Measurements from ENCODE around the gene CARHSP1.
"Not testable (repeated sequence)": the region's sequence is repeated elsewhere in the genome, so short reads cannot be mapped to it uniquely, and the experiment has no call there.

The CARHSP1 gene

GRCh38 chr16:8880839-8881510 lies 12.2 kb upstream of the CARHSP1 start:
- no peaks in the 10 kb centered on the region for H3K36me3 ChIP-seq (ENCODE audit: control insufficient read depth in 2 of 2, insufficient read depth in 1 of 2, low read length in 2 of 2)
- no peaks in the 10 kb centered on the region for H3K4me1 ChIP-seq (ENCODE audit: control insufficient read depth, insufficient read depth, low read length)
- H3K4me3 ChIP-seq (ENCODE audit: low read depth, low read length): no peak overlapping the region
- H3K27ac ChIP-seq (ENCODE audit: extremely low read depth, low read depth, low read length): no peak overlapping the region
- TF ChIP-seq ZNF138 (tag by site-specific recombination; IDR thresholded peaks at IDR 0.05; ENCODE audit: borderline replicate concordance): no peak
- TF ChIP-seq ZNF23 (tag by site-specific recombination; IDR thresholded peaks at IDR 0.05; ENCODE audit: borderline replicate concordance): no peak
- TF ChIP-seq ZNF629 (tag by site-specific recombination; IDR thresholded peaks at IDR 0.05): no peak
- TF ChIP-seq ZBTB20 (tag by site-specific recombination; IDR thresholded peaks at IDR 0.05): no peak
- TF ChIP-seq ZNF121 (tag by site-specific recombination; IDR thresholded peaks at IDR 0.05): peak; percentile 86
- TF ChIP-seq GLIS2 (tag by site-specific recombination; IDR thresholded peaks at IDR 0.05): no peak
- no peak for TF ChIP-seq EGR2 (tag by site-specific recombination; IDR thresholded peaks at IDR 0.05; ENCODE audit: low read depth)
- H3K9me3 ChIP-seq (ENCODE audit: control insufficient read depth, insufficient read depth, low read depth, low read length): no peaks in the 10 kb centered on the region
- CTCF ChIA-PET: interaction anchor here (0.6 to 3.4 kb wide), 23 partner anchors 9 to 308 kb away, joined by 3 to 30 read pairs (median 4); partner anchors contain the start of genes CARHSP1, PMM2 and TMEM186
- POLR2A ChIA-PET: interaction anchor here (2.4 kb wide), 1 partner anchor 12 kb away, joined by 18 read pairs; the partner anchor contains the start of gene CARHSP1

GRCh38 chr16:8878523-8878911 lies 9.7 kb upstream of the CARHSP1 start:
- no peaks in the 10 kb centered on the region for H3K9me3 ChIP-seq (ENCODE audit: control insufficient read depth, insufficient read depth, low read depth, low read length)
- no peak overlapping the region for H3K27ac ChIP-seq (ENCODE audit: extremely low read depth, low read depth, low read length)
- H3K36me3 ChIP-seq (ENCODE audit: control insufficient read depth in 2 of 2, insufficient read depth in 1 of 2, low read length in 2 of 2): no peaks in the 10 kb centered on the region
- CTCF ChIA-PET: interaction anchor here (0.6 to 3.2 kb wide), 7 partner anchors 15 to 367 kb away, joined by 3 to 28 read pairs (median 3); no protein-coding TSS in a partner anchor
- TF ChIP-seq ZEB2 (tag by site-specific recombination; IDR thresholded peaks at IDR 0.05): 0 out of 2 replicates have a peak, but pooled peaks have one; percentile 22
- 0 out of 2 replicates have a peak, but pooled peaks have one; percentile 21 for TF ChIP-seq ZNF629 (tag by site-specific recombination; IDR thresholded peaks at IDR 0.05)
- TF ChIP-seq PBX3 (CRISPR knock-in tag; IDR thresholded peaks at IDR 0.05): no peak
- no peak for TF ChIP-seq ZBTB1 (tag by site-specific recombination; IDR thresholded peaks at IDR 0.05)
- 0 out of 2 replicates have a peak, but pooled peaks have one; percentile 11 for TF ChIP-seq GLIS1 (tag by site-specific recombination; IDR thresholded peaks at IDR 0.05)
- TF ChIP-seq PATZ1 (tag by site-specific recombination; IDR thresholded peaks at IDR 0.05): 0 out of 2 replicates have a peak, but pooled peaks have one; percentile 31
- TF ChIP-seq SP7 (tag by site-specific recombination; IDR thresholded peaks at IDR 0.05): 0 out of 2 replicates have a peak, but pooled peaks have one; percentile 32
- H3K4me1 ChIP-seq (ENCODE audit: control insufficient read depth, insufficient read depth, low read length): no peaks in the 10 kb centered on the region
- POLR2A ChIA-PET: interaction anchor here (0.6 to 1.4 kb wide), 2 partner anchors 10 to 78 kb away, joined by 3 to 11 read pairs; partner anchors contain the start of gene CARHSP1
- H3K4me3 ChIP-seq (ENCODE audit: low read depth, low read length): no peak overlapping the region

- Histone ChIP-seq H3K4me3 (ENCODE audit: low read depth, low read length) (no peak overlapping the region), H3K27ac (ENCODE audit: extremely low read depth, low read depth, low read length) (no peak overlapping the region), H3K9me3 (ENCODE audit: control insufficient read depth, insufficient read depth, low read depth, low read length) (no peaks in the 10 kb centered on the region), H3K36me3 (ENCODE audit: control insufficient read depth in 2 of 2, insufficient read depth in 1 of 2, low read length in 2 of 2) (no peaks in the 10 kb centered on the region), H3K4me1 (ENCODE audit: control insufficient read depth, insufficient read depth, low read length) (no peaks in the 10 kb centered on the region)
- ChIA-PET POLR2A (interaction anchor here (1.4 kb wide), 1 partner anchor 9 kb away, joined by 11 read pairs; the partner anchor contains the start of gene CARHSP1), CTCF (interaction anchor here (0.7 to 3.2 kb wide), 5 partner anchors 15 to 366 kb away, joined by 3 to 28 read pairs (median 4); no protein-coding TSS in a partner anchor)
- TF ChIP-seq ZFHX2 (tag by site-specific recombination; conservative IDR thresholded peaks at IDR 0.05): no peak
- TF ChIP-seq ZNF548 (tag by site-specific recombination; IDR thresholded peaks at IDR 0.05): no peak
- no peak for TF ChIP-seq YY1 (tag by site-specific recombination; IDR thresholded peaks at IDR 0.05)
- TF ChIP-seq KLF9 (tag by site-specific recombination; IDR thresholded peaks at IDR 0.05; ENCODE audit: low read depth): no peak
- no peak for TF ChIP-seq ZNF544 (tag by site-specific recombination; IDR thresholded peaks at IDR 0.05)
- TF ChIP-seq ZNF501 (tag by site-specific recombination; IDR thresholded peaks at IDR 0.05): no peak
- TF ChIP-seq ZBTB8A (tag by site-specific recombination; IDR thresholded peaks at IDR 0.05): no peak
- no peak for TF ChIP-seq ZNF112 (tag by site-specific recombination; IDR thresholded peaks at IDR 0.05)
- no peak for TF ChIP-seq ZNF19 (tag by site-specific recombination; IDR thresholded peaks at IDR 0.05; ENCODE audit: low read depth)
- no peak for TF ChIP-seq GLIS1 (tag by site-specific recombination; IDR thresholded peaks at IDR 0.05)
- no peak for TF ChIP-seq ZBTB21 (tag by site-specific recombination; IDR thresholded peaks at IDR 0.05)
These were observed 9.2 kb upstream of the CARHSP1 start for GRCh38 chr16:8877894-8878522.

- H3K4me3 ChIP-seq (ENCODE audit: low read depth, low read length); H3K9me3 ChIP-seq (ENCODE audit: control insufficient read depth, insufficient read depth, low read depth, low read length); H3K27ac ChIP-seq (ENCODE audit: extremely low read depth, low read depth, low read length); H3K36me3 ChIP-seq (ENCODE audit: control insufficient read depth in 2 of 2, insufficient read depth in 1 of 2, low read length in 2 of 2); H3K4me1 ChIP-seq (ENCODE audit: control insufficient read depth, insufficient read depth, low read length); POLR2A ChIA-PET: not testable (repeated sequence)
- CTCF ChIA-PET: interaction anchor here (0.6 to 1.8 kb wide), 2 partner anchors 21 to 133 kb away, joined by 3 to 5 read pairs; no protein-coding TSS in a partner anchor
These were observed 6.5 kb upstream of the CARHSP1 start for GRCh38 chr16:8875317-8875716.
